Tibial artery (tissue), 4 donors: ENCODE measurements around the gene PDF.

Source experiments
- DNase-seq, 2 donors: peaks; one replicate each; pipeline ENCODE4 v3.0.0-alpha.2; 2019
- H3K27ac ChIP-seq, 2 donors: fragments of 200-600 bp; sonication (generic) in 1 of 2; 1 replicate in 1 of 2; 2 replicates in 1 of 2; pipeline ENCODE4 v1.5.1; 2018 to 2019; ENCODE audit warnings: mild to moderate bottlenecking in 1 of 2
- H3K27me3 ChIP-seq, 2 donors: fragments of 200-600 bp; sonication (generic) in 1 of 2; one replicate each; pipeline versions ENCODE4 v1.5.1 to v1.6.0; 2016 to 2019
- H3K36me3 ChIP-seq, 3 donors: fragments of 200-600 bp; sonication (generic) in 2 of 3; one replicate each; pipeline ENCODE4 v1.5.1; 2016 to 2019; ENCODE audit warnings: mild to moderate bottlenecking in 2 of 3
- H3K4me1 ChIP-seq, 4 donors: fragments of 200-600 bp; sonication (generic) in 2 of 4; 1 replicate in 3 of 4; 2 replicates in 1 of 4; pipeline ENCODE4 v1.5.1; 2016 to 2019
- H3K4me3 ChIP-seq, 2 donors: fragments of 200-600 bp; sonication (generic) in 1 of 2; 1 replicate in 1 of 2; 2 replicates in 1 of 2; pipeline ENCODE4 v1.5.1; 2018 to 2019; ENCODE audit warnings: mild to moderate bottlenecking in 2 of 2
- H3K9me3 ChIP-seq, 3 donors: fragments of 200-600 bp; sonication (generic) in 1 of 3; one replicate each; pipeline ENCODE4 v1.5.1; 2016 to 2019
- CTCF ChIP-seq, 2 experiments: fragments of 200-600 bp in 1 of 2; fragments of 450-650 bp in 1 of 2; IDR thresholded peaks; one replicate each; pipeline ENCODE4 v1.5.1; 2017 to 2019; ENCODE audit warnings: antibody characterized with exemption in 2 of 2, mild to moderate bottlenecking in 1 of 2, moderate library complexity in 1 of 2
- intact Hi-C: fragments of 100-400 bp; cut with DNase I; formaldehyde crosslinking; loops from one replicate; pipeline ENCODE4 v1.15.0; 2023; ENCODE audit warnings: low total_unique reads

Gene PDF

GRCh38 chr16:69338557-69339288, 8.3 kb upstream of the PDF start:
- no peaks in the 10 kb centered on the region for H3K27me3 ChIP-seq
- DNase-seq, result peak in 1 of 2 donors; percentile 46
- peaks cover 37 to 50% (median 44%) of the 10 kb centered on the region in 3 donors for H3K36me3 ChIP-seq

DNA sequence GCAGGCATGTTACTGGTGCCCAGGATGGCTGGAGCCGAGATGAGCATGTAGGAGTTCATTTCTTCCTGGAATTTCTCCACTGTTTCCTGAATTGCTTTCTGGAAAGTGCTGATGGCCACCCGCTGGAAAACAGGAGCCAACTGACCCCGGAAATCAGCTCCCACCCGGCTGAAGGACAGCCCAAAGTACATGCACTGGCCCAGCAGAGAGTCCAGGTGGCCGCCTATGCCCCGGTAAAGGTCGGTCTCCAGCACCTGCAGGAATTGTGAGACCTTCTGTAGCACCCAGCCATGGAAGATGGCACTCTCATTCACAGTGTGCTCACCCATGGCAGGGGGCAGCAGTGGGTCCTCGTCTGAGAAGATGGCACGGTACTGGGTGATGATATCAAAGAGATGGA, 4.3 kb upstream of the PDF start:
- Histone ChIP-seq H3K4me1 (peaks cover 0 to 32% (median 24%) of the 10 kb centered on the region in 4 donors), H3K9me3 (no peaks in the 10 kb centered on the region), H3K27ac (no peak overlapping the region), H3K36me3 (peaks cover 42 to 50% (median 44%) of the 10 kb centered on the region in 3 donors), H3K4me3 (no peak overlapping the region), H3K27me3 (no peaks in the 10 kb centered on the region)
- intact Hi-C loops, result loop anchor here (5.0 to 10.0 kb wide), 2 partner anchors 53 to 800 kb away; partner anchors contain the start of genes TERF2 and ZFP90
- DNase-seq, result no peak
- no peak for TF ChIP-seq CTCF (IDR thresholded peaks at IDR 0.05)

More at GRCh38 chr16:69338557-69339288, 8.3 kb upstream of the PDF start:
- Histone ChIP-seq H3K4me1 (peaks cover 0 to 27% (median 26%) of the 10 kb centered on the region in 4 donors), H3K9me3 (no peaks in the 10 kb centered on the region), H3K4me3 (peak overlapping the region; percentile 70 to 88), H3K27ac (peak overlapping the region; percentile 87 to 95)
- TF ChIP-seq CTCF (IDR thresholded peaks at IDR 0.05), result no peak
- intact Hi-C loops, result loop anchor here (10.0 kb wide), 1 partner anchor 804 kb away; the partner anchor contains the start of gene ZFP90

DNA sequence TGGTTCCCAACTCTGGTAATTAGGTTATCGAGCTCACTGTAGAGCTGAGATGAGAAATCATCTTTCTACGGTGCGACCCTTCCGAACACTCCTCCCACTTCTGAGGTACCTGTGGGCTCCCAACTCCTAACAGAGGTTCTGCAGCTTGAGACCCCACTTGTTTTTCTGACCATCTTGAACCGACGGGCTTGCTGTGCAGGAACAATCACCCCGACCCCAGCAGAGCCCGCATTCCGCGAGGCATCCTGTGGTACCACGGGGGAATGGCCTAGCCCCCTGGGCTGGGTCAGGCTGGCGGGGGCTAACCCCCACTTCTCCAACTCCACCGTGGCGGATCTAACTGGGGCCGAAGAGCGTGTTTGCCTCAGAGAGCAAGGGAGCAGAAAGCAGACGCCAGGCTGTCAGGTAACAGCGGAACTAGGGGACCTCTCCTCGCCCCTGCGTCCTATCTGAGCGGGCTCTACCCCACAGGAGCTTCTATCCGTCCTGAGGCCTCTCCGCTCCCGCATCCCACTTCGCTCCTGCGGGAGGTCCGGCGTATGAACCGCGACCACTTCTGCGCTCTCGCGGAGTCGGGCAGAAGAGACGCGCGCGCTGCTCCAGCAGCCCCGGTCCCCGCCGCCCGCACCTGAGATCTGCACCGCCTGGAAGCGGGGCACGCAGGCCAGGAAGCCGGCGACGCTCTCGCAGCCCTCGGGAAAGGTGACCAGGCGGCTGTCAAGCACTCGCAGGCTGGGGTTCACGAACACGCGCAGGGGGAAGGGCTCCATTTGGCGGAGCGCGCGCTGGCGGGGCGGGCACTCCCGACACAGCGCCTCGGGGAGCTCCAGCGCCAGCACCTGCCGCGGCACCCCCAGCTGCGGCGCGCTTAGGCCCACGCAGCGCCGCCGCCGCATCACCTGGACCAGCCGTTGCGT, 761 bp downstream of the PDF start:
- Histone ChIP-seq H3K27ac (peak overlapping the region; percentile 85 to 90), H3K9me3 (no peaks in the 10 kb centered on the region), H3K4me1 (peaks cover 0 to 54% (median 27%) of the 10 kb centered on the region in 4 donors), H3K36me3 (peaks cover 35 to 65% (median 59%) of the 10 kb centered on the region in 3 donors), H3K27me3 (no peaks in the 10 kb centered on the region), H3K4me3 (peak overlapping the region; percentile 92 to 96)
- TF ChIP-seq CTCF (IDR thresholded peaks at IDR 0.05), result no peak
- DNase-seq, result no peak
- intact Hi-C loops, result loop anchor here (5.0 to 10.0 kb wide), 2 partner anchors 58 to 795 kb away; partner anchors contain the start of genes TERF2 and ZFP90

DNA sequence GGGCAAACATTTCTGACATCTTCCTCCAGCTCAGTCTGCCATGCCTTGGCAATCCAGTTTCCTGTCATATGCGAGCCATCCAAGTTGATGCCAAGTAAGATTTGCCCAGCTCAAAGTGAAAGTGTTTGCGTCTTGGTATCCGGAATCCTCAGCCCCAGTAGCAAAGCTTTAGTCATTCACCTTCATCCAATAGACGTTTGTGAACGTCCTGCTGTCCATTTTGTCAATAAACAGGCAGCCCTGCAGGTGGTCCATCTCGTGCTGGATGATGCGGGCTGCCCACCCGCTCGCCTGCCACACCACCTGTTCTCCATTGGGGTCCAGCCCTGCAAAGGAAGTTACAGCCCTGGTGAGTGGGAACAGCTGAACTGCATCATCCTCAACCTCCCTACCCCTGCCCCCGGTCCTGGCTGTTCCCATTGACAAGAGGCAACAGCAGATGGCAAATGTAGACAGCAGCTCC, 1.5 kb downstream of the PDF start:
- peak in 1 of 2 donors; percentile 2 for DNase-seq
- intact Hi-C loops, result no loop called here
- Histone ChIP-seq H3K4me1 (peaks cover 0 to 50% (median 27%) of the 10 kb centered on the region in 4 donors), H3K9me3 (no peaks in the 10 kb centered on the region), H3K27me3 (no peaks in the 10 kb centered on the region), H3K27ac (no peak overlapping the region), H3K4me3 (peak overlapping the region; percentile 92 to 96), H3K36me3 (peaks cover 35 to 65% (median 59%) of the 10 kb centered on the region in 3 donors)
- no peak for TF ChIP-seq CTCF (IDR thresholded peaks at IDR 0.05)

DNA sequence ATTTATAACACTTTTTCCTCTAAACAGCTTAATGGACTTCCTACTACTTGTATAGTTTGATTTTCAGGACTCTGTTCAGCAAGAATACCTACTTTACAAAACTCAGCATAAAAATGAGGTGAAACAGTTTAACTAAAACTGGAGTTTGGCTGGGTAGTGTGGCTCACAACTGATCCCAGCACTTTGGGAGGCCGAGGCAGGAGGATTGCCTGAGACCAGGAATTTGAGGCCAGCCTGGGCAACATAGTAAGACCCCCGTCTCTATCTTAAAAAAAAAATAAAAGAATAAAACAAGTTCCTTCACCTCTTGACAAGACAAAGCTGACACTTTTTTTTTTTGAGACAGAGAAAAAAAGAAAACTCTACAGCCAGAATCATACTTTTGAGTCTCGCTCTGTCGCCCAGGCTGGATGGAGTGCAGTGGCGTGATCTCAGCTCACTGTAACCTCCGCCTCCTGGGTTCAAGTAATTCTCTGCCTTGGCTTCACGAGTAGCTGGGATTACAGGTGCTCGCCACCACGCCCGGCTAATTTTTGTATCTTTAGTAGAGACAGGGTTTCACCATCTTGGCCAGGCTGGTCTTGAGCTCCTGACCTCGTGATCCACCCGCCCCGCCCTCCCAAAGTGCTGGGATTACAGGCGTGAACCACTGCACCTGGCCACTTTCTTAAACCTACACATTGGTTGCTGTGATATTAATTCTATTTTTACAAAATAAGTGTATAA, 2.6 kb downstream of the PDF start:
- peaks cover 0 to 49% (median 27%) of the 10 kb centered on the region in 4 donors for H3K4me1 ChIP-seq
- H3K36me3 ChIP-seq, result peaks cover 34 to 65% (median 59%) of the 10 kb centered on the region in 3 donors
- no peaks in the 10 kb centered on the region for H3K27me3 ChIP-seq
- no peak overlapping the region for H3K27ac ChIP-seq
- no peak overlapping the region for H3K4me3 ChIP-seq
- intact Hi-C loops, result no loop called here
- no peaks in the 10 kb centered on the region for H3K9me3 ChIP-seq
- peak in 1 of 2 donors; percentile 7 for DNase-seq
- TF ChIP-seq CTCF (IDR thresholded peaks at IDR 0.05), result no peak
